GM19438 (cell line): Measurements from ENCODE around the gene LIN7C.
"Not testable (repeated sequence)": the region's sequence is repeated elsewhere in the genome, so short reads cannot be mapped to it uniquely, and the experiment has no call there.

Experiments used
- ATAC-seq: cut with Tn5 transposase; IDR thresholded peaks from one replicate; pipeline ENCODE4 v1.9.1; 2021; ENCODE audit warnings: low read depth; ENCODE audit not compliant: unreplicated experiment

LIN7C gene

DNA sequence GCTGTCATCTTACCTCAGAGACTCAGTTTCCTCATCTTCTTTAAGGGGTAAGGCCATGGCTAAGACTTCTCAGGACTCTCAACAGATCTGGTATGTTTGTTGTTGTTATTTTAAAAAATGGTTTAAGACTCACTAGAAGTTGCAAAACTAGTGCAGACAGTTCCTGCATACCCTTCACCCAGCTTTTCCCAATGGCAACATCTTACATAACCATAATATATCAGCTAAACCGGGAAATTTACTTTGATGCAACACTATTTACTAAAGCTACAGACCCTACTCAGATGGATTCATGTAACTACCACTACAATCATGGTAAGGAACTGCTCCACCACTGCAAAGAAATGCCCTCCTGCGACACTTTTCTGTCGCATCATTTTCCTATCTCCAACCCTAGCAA, 54.4 kb downstream of the LIN7C start:
- no peak for ATAC-seq

DNA sequence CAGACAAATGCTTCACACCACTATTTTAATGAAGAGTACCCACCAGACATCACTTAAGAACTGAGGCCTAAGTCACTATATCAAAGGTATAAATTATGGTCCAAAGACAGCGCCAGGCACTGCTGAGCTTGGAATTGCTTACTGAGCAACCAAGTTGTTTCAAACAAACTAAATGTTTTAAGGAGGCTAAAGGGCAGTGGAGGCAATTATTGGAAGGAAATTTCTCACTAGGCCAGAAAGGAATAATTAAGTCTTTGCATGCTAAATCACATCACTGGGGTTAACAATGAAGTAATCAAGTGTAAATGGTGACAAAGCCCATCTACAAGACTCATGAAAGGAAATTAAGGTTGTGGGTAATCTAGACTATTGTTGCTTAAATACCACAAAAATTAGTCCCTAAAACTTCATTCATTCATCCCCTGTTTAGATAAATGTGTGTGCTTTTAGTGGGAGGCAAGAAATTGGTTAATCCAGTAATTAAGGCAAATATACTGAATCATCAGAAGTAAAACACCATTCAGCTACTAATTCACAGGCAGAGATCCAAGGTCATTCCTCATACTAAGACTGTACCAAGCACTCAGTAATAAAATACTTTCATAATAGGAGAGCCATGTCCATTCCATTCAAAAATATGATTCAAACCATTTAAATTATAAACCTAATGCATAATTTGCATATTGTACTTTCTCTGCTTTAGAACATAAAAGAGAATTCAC, 55.2 kb downstream of the LIN7C start:
- ATAC-seq: no peak

DNA sequence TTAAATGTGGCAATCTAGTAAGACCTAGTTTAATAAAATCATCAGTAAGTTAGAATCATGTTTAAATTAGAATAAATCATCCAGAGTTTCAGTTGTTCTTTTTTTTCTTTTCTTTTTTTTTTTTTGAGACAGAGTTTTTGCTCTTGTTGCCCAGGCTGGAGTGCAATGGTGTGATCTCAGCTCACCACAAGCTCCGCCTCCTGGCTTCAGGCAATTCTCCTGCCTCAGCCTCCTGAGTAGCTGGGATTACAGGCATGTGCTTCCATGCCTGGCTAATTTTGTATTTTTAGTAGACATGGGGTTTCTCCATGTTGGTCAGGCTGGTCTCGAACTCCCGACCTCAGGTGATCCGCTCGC, 58.4 kb downstream of the LIN7C start:
- ATAC-seq: not testable (repeated sequence)

DNA sequence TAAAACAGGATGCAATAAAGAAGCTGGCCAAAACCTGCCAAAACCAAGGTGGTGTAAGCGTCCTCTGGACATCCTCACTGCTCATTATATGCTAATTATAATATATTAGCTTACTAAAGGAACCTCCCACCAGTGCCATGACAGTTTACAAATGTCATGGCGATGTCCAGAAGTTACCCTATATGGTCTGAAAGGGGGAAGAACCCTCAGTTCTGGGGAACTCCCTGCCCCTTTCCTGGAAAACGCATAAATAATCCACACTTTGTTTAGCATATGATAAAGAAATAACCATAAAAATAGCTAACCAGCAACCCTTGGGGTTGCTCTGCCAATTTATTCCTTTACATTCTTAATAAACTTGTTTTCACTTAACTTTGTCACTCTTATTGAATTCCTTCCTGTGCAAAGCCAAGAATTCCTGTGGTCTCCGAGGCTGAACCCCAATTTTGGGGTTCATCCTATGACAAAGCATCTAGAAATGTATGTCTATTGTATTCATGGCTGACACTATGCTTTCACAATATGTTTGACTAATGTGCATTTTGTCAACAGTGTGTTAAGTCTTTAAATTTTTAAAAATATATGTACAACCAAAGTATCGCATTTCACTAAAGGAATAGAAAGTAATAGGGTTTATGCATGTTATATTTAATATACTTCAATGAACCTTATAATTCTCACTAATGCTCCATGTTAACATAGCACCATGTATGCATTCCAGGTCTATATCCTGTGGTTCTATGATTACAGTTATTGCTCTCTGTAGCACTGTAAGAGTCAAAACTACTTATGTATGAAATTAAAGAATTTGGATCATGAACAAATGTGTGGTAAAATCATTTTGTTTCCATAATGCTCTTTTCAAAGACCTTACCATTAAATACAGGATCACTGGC, 59.0 kb downstream of the LIN7C start:
- no peak for ATAC-seq

DNA sequence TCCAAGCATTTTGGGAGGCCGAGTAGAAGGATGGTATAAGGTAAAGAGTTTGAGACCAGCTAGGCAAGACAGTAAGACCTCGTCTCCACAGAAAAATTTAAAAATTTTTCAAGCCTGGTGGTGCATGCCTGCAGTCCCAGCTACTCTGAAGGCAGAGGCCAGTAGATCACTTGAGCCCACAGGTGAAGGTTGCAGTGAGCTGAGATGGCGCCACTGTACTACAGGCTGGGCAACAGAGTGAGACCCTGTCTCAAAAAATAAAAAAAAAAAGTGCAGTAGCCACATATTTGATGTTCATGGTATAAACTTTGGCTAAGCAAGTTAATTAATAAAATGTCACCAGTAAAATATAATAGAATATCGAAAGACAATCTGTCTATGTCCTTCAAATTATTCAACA, 60.9 kb downstream of the LIN7C start:
- ATAC-seq: no peak

DNA sequence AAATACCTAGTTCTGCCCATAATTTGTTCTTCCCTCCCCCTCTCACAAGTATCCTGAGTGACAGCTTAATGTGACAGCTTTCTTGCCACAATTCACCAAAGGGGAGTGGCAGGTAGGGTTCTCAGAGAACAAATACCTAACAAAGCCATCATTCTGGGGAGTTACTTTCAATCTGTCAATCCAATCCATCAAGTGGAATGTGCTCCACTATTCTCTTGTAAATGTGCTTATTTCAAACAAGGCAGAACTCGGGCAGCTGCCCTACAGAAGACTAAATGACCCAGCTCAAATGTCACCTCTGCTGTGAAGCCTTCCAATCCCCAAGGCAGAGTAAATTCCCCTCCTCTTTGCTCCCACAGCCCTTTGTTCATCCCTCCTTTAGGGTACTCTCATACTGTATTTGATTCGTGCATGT, 61.8 kb downstream of the LIN7C start:
- ATAC-seq: no peak
